Mucosa of rectum (tissue), 2 donors: ENCODE data around the gene ABCD4.
"Not testable (repeated sequence)": the region's sequence is repeated elsewhere in the genome, so short reads cannot be mapped to it uniquely, and the experiment has no call there.

Experiments
- H3K27ac ChIP-seq, 2 donors: one replicate each; pipeline ENCODE4 v1.7.0; 2013; ENCODE audit warnings: inconsistent platforms in 2 of 2, low read depth in 2 of 2, low read length in 2 of 2
- H3K27me3 ChIP-seq, 2 donors: one replicate each; pipeline ENCODE4 v1.7.0; 2013; ENCODE audit warnings: low read length in 2 of 2; ENCODE audit not compliant: control insufficient read depth in 2 of 2, insufficient read depth in 2 of 2
- H3K36me3 ChIP-seq, 2 donors: one replicate each; pipeline ENCODE4 v1.7.0; 2013; ENCODE audit warnings: low read length in 2 of 2; ENCODE audit not compliant: control insufficient read depth in 2 of 2, insufficient read depth in 2 of 2
- H3K4me1 ChIP-seq, 2 donors: one replicate each; pipeline ENCODE4 v1.7.0; 2013; ENCODE audit warnings: low read length in 2 of 2, mild to moderate bottlenecking in 1 of 2; ENCODE audit not compliant: control insufficient read depth in 2 of 2, insufficient read depth in 2 of 2
- H3K4me3 ChIP-seq, 2 donors: one replicate each; pipeline ENCODE4 v1.7.0; 2013; ENCODE audit warnings: low read length in 2 of 2
- H3K9ac ChIP-seq, 2 donors: one replicate each; pipeline ENCODE4 v1.7.0; 2013; ENCODE audit warnings: low read length in 2 of 2, low read depth in 1 of 2, mild to moderate bottlenecking in 1 of 2
- H3K9me3 ChIP-seq, 2 donors: one replicate each; pipeline ENCODE4 v1.7.0; 2013; ENCODE audit warnings: low read length in 2 of 2; ENCODE audit not compliant: control insufficient read depth in 2 of 2
- donor health status: healthy.
- donor health status: Normal muscosa, but diverticular disease.

Gene ABCD4

GRCh38 chr14:74281069-74281468 lies 21.7 kb downstream of the ABCD4 start:
- H3K4me1 ChIP-seq, result no peaks in the 10 kb centered on the region
- peaks cover 15 to 22% of the 10 kb centered on the region in 2 donors for H3K36me3 ChIP-seq
- H3K9ac ChIP-seq, result no peak overlapping the region

DNA sequence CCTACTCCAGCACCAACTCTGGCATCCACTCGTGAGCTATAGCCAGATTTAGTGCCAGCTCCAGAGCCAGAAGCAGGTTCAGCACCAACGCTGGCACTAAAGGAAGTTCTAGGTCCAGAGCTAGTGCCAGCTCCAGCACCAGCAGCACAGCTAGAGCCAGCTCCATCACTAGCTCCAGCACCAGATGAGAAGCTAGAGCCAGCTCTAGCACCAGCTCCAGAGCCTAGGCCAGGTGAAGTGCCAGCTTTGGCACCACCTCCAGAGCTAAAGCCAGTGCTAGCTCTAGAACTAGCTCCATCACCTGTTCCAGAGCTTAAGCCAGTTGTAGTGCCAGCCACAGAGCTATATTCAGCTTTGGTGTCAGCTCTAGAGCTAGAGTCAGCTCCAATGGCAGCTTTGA lies 24.7 kb downstream of the ABCD4 start:
- H3K9ac ChIP-seq, result no peak overlapping the region
- no peaks in the 10 kb centered on the region for H3K27me3 ChIP-seq
- no peaks in the 10 kb centered on the region for H3K9me3 ChIP-seq
- H3K4me1 ChIP-seq, result no peaks in the 10 kb centered on the region
- H3K27ac ChIP-seq, result no peak overlapping the region
- peaks cover under 1 to 4% of the 10 kb centered on the region in 2 donors for H3K36me3 ChIP-seq
- H3K4me3 ChIP-seq, result no peak overlapping the region

More at GRCh38 chr14:74281069-74281468, 21.7 kb downstream of the ABCD4 start:
- no peaks in the 10 kb centered on the region for H3K27me3 ChIP-seq
- no peak overlapping the region for H3K4me3 ChIP-seq
- H3K9me3 ChIP-seq, result no peaks in the 10 kb centered on the region
- no peak overlapping the region for H3K27ac ChIP-seq

GRCh38 chr14:74275241-74275841 lies 27.4 kb downstream of the ABCD4 start:
- Histone ChIP-seq H3K36me3 (no peaks in the 10 kb centered on the region), H3K9me3 (no peaks in the 10 kb centered on the region), H3K27me3 (no peaks in the 10 kb centered on the region), H3K4me1 (no peaks in the 10 kb centered on the region), H3K4me3 (no peak overlapping the region), H3K9ac (no peak overlapping the region), H3K27ac (no peak overlapping the region)

GRCh38 chr14:74271365-74271764 lies 31.4 kb downstream of the ABCD4 start:
- Histone ChIP-seq H3K36me3 (no peaks in the 10 kb centered on the region), H3K9ac (no peak overlapping the region), H3K27me3 (no peaks in the 10 kb centered on the region), H3K4me3 (no peak overlapping the region), H3K27ac (no peak overlapping the region), H3K9me3 (no peaks in the 10 kb centered on the region), H3K4me1 (no peaks in the 10 kb centered on the region)

- not testable (repeated sequence) for H3K27me3 ChIP-seq, H3K4me3 ChIP-seq, H3K36me3 ChIP-seq, H3K9me3 ChIP-seq, H3K27ac ChIP-seq, H3K4me1 ChIP-seq, H3K9ac ChIP-seq
Observed at GRCh38 chr14:74270382-74271177, 32.2 kb downstream of the ABCD4 start.

DNA sequence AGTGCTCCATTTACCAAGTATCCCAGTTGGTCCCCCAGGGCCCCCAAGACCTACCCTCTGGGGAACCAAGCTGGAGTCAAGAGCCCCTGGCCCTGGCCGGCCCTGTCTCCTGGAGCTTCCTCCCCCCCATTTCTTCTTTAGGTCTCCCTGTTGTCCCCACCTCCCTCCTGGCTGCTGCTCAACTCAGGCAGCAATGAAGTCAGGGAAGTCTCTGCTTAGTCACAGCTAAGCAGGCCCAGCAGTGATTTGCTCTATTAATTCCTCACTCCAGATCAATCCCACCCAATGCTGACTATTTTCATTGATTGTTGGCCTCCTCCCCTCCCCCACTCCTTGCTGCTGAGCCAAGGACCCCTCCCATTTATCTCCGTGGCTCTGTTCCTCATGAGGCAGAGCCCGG lies 35.1 kb downstream of the ABCD4 start:
- Histone ChIP-seq H3K9me3 (no peaks in the 10 kb centered on the region), H3K4me3 (no peak overlapping the region), H3K27me3 (no peaks in the 10 kb centered on the region), H3K27ac (no peak overlapping the region), H3K9ac (no peak overlapping the region), H3K4me1 (no peaks in the 10 kb centered on the region), H3K36me3 (no peaks in the 10 kb centered on the region)

GRCh38 chr14:74265301-74265965 lies 37.3 kb downstream of the ABCD4 start:
- H3K4me3 ChIP-seq, result peak overlapping the region in 1 of 2 donors; percentile 45
- no peaks in the 10 kb centered on the region for H3K27me3 ChIP-seq
- H3K9me3 ChIP-seq, result no peaks in the 10 kb centered on the region
- H3K4me1 ChIP-seq, result no peaks in the 10 kb centered on the region
- H3K9ac ChIP-seq, result peak overlapping the region in 1 of 2 donors; percentile 46
- no peaks in the 10 kb centered on the region for H3K36me3 ChIP-seq
- H3K27ac ChIP-seq, result peak overlapping the region in 1 of 2 donors; percentile 14

DNA sequence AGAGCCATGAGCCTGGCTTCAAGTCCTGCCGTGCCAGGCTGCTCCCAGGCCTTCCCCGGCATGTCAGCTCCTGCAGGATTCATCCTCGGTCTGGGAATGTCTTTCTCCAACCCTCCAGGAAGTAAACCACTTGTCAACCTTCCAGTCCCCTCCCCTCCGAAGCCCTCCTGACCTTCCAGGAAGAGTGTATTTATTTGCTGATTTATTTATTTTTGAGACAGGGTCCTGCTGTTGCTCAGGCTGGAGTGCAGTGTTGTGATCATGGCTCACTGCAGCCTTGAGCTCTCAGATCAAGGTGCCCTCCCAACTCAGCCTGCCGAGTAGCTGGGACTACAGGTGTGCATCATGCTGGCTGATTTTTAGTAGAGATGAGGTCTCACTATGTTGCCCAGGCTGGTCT lies 38.8 kb downstream of the ABCD4 start:
- Histone ChIP-seq H3K36me3 (no peaks in the 10 kb centered on the region), H3K27me3 (peaks cover under 1 to 3% of the 10 kb centered on the region in 2 donors), H3K4me1 (no peaks in the 10 kb centered on the region), H3K4me3 (no peak overlapping the region), H3K9ac (no peak overlapping the region), H3K9me3 (no peaks in the 10 kb centered on the region), H3K27ac (no peak overlapping the region)

- H3K9ac ChIP-seq, result no peak overlapping the region
- no peak overlapping the region for H3K27ac ChIP-seq
- H3K4me3 ChIP-seq, result no peak overlapping the region
- no peaks in the 10 kb centered on the region for H3K9me3 ChIP-seq
- peaks cover 0 to 2% of the 10 kb centered on the region in 2 donors for H3K4me1 ChIP-seq
- peaks cover 8 to 9% of the 10 kb centered on the region in 2 donors for H3K27me3 ChIP-seq
- H3K36me3 ChIP-seq, result no peaks in the 10 kb centered on the region
Observed at GRCh38 chr14:74263181-74263580, 39.6 kb downstream of the ABCD4 start.

DNA sequence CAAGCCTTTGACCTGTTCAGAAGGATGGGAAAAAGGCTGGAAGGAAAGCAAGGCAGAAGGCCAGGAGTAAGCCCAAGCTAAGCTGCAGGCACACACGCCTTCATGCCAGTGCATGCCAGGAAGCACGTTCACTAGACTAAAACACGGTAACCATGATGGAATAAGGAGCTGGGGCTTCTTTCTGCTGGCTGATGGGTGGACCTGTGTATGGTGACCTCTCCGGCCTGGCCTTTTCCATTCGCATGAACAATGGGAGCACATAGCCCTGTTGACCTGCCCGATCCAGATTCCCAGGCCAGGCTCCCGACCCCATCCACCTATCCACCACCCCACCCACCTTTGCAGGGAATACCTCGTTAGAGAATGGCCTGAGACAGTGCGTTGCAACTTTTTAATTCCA lies 40.7 kb downstream of the ABCD4 start:
- Histone ChIP-seq H3K27ac (no peak overlapping the region), H3K9me3 (no peaks in the 10 kb centered on the region), H3K4me3 (no peak overlapping the region), H3K36me3 (no peaks in the 10 kb centered on the region), H3K9ac (no peak overlapping the region), H3K27me3 (peaks cover 9 to 10% of the 10 kb centered on the region in 2 donors), H3K4me1 (peaks cover 3 to 5% of the 10 kb centered on the region in 2 donors)
